ENCODE results near the gene APBB2.

Gene APBB2

DNA sequence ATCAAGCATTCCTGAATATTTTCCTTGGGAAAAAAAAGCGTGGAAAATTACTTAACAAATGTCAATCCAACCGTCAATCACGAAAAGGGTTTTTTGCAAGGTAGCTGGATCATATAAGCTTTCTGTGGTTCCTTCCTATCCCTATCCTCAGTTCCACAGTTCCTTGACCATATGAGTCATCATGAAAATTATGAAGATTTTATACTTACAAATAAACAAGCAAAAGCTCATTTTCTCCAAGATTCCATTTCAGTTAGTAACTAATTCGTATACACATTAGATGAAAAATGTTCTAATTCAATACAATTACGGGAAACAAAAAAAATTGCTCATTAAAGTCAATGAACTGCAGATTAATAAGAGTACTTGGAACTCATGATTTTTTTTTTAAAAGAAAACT, 235.8 kb downstream of the APBB2 start:
- H3K36me3 Mint-ChIP-seq (ENCODE audit: low read depth): no peaks in the 10 kb centered on the region
- no peak for DNase-seq (ENCODE audit: low spot score)
- H3K27ac Mint-ChIP-seq: no peak overlapping the region
- H3K27me3 Mint-ChIP-seq (ENCODE audit: low read depth): no peaks in the 10 kb centered on the region
- no peaks in the 10 kb centered on the region for H3K4me1 Mint-ChIP-seq (ENCODE audit: low read depth)
- H3K9me3 Mint-ChIP-seq: no peaks in the 10 kb centered on the region
- H3K4me3 Mint-ChIP-seq: no peak overlapping the region

DNA sequence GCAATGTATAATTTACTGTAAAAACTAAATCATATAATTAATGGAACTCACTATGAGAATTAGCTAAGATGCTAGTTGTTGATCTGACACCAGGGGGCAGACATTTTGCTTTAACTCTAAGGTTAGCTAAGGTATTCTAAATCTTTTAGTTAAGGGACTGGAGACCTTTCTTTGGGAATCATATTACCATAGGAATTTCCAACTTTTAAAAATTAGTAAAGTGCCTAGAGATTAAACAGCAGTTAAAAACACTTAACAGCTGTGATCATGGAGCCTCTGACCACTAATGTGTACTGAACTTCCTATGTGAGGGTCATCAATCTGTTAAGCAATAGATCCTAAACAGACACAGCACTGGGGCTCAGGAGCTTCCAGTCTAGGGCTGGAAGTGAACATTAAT, 238.0 kb downstream of the APBB2 start:
- Mint-ChIP-seq H3K27me3 (ENCODE audit: low read depth) (no peaks in the 10 kb centered on the region), H3K9me3 (no peaks in the 10 kb centered on the region), H3K27ac (no peak overlapping the region), H3K36me3 (ENCODE audit: low read depth) (no peaks in the 10 kb centered on the region), H3K4me3 (no peak overlapping the region), H3K4me1 (ENCODE audit: low read depth) (no peaks in the 10 kb centered on the region)
- no peak for DNase-seq (ENCODE audit: low spot score)

DNA sequence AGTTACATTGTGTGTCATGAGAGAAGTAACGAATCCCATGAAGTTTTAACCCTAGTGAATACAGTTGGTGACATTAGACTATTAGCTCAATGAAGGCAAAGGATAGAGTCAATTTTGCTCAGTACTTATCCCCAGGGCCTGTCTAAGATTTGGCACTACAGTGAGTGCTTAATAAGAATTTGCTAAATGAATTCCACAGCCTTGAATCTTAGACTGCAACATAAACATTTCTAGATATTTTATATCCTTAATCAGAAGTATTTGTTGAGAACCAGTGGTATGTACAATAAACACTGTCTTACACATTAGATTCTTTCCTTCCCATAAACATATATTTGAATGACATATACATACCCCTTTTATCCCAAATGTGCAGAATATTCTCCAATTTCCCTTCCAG, 241.6 kb downstream of the APBB2 start:
- H3K27me3 Mint-ChIP-seq (ENCODE audit: low read depth): peaks cover 6% of the 10 kb centered on the region
- no peaks in the 10 kb centered on the region for H3K4me1 Mint-ChIP-seq (ENCODE audit: low read depth)
- no peak overlapping the region for H3K27ac Mint-ChIP-seq
- no peak for DNase-seq (ENCODE audit: low spot score)
- H3K36me3 Mint-ChIP-seq (ENCODE audit: low read depth): no peaks in the 10 kb centered on the region
- no peak overlapping the region for H3K4me3 Mint-ChIP-seq
- H3K9me3 Mint-ChIP-seq: no peaks in the 10 kb centered on the region

DNA sequence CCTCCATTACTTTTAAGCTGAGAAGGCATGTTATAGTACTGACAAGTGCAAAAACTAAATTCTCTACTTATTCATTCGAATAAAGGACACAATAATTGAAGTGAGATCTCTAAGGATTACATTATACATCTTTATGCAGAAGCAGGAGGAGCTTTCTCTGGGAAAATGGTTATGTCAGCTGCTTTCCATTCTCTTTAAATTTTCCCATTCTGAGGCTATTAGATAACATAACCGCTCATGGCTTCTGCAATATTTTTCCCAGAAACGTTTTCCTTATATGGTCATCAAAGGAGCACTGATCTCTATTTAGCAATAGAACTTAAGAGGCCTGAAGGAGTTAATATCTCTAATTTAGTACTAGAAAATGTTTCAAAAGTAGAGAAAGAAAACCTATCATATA, 243.0 kb downstream of the APBB2 start:
- Mint-ChIP-seq H3K9me3 (no peaks in the 10 kb centered on the region), H3K27me3 (ENCODE audit: low read depth) (peaks cover 6% of the 10 kb centered on the region), H3K27ac (no peak overlapping the region), H3K4me1 (ENCODE audit: low read depth) (no peaks in the 10 kb centered on the region), H3K4me3 (no peak overlapping the region), H3K36me3 (ENCODE audit: low read depth) (no peaks in the 10 kb centered on the region)
- no peak for DNase-seq (ENCODE audit: low spot score)

DNA sequence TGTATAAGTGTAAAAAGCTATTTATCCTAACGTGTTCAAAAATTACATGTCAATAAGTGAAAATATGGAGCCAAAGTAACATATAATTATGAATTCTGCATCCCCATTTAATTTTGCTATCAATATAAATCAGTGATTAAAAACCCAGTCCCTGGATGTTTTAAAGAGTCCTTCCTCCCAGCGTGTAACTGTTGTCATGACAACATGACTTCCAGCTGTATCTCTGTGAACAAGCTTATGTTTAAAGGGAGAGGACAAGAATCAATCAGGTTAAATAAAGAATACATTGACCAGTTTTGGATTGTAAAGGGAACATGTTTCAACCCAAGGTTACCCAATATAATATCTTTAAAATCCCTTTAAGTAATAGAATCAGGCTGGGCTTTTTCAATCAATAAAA, 244.8 kb downstream of the APBB2 start:
- Mint-ChIP-seq H3K36me3 (ENCODE audit: low read depth) (no peaks in the 10 kb centered on the region), H3K4me1 (ENCODE audit: low read depth) (no peaks in the 10 kb centered on the region), H3K9me3 (no peaks in the 10 kb centered on the region), H3K4me3 (no peak overlapping the region), H3K27me3 (ENCODE audit: low read depth) (peaks cover 6% of the 10 kb centered on the region), H3K27ac (no peak overlapping the region)
- DNase-seq (ENCODE audit: low spot score): no peak

DNA sequence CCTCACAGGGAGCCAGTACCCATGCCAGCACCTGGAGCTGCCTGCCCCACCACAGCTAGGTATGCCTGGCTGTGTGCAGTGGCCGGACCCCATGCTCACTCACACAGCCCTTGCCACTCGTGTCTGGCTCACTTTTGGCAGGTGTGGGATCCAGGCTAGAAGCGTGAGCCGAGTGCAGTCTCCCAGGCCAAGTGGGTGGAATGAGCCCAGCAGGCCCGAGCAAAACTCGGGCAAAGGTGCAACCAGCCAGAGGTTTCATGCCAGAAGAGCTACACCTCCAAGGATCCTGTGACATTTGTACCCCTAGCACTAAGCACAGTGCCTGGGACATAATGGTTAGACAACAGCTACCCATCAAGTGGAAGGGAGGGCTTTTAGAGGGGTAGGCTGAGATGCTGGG, 246.8 kb downstream of the APBB2 start:
- Mint-ChIP-seq H3K9me3 (no peaks in the 10 kb centered on the region), H3K27me3 (ENCODE audit: low read depth) (peaks cover 6% of the 10 kb centered on the region), H3K4me3 (no peak overlapping the region), H3K4me1 (ENCODE audit: low read depth) (no peaks in the 10 kb centered on the region), H3K27ac (no peak overlapping the region), H3K36me3 (ENCODE audit: low read depth) (no peaks in the 10 kb centered on the region)
- no peak for DNase-seq (ENCODE audit: low spot score)

GRCh38 chr4:40966091-40966490, 248.3 kb downstream of the APBB2 start:
- Mint-ChIP-seq H3K27me3 (ENCODE audit: low read depth) (peaks cover 6% of the 10 kb centered on the region), H3K4me1 (ENCODE audit: low read depth) (no peaks in the 10 kb centered on the region), H3K4me3 (no peak overlapping the region), H3K36me3 (ENCODE audit: low read depth) (no peaks in the 10 kb centered on the region), H3K9me3 (no peaks in the 10 kb centered on the region), H3K27ac (no peak overlapping the region)
- no peak for DNase-seq (ENCODE audit: low spot score)

DNA sequence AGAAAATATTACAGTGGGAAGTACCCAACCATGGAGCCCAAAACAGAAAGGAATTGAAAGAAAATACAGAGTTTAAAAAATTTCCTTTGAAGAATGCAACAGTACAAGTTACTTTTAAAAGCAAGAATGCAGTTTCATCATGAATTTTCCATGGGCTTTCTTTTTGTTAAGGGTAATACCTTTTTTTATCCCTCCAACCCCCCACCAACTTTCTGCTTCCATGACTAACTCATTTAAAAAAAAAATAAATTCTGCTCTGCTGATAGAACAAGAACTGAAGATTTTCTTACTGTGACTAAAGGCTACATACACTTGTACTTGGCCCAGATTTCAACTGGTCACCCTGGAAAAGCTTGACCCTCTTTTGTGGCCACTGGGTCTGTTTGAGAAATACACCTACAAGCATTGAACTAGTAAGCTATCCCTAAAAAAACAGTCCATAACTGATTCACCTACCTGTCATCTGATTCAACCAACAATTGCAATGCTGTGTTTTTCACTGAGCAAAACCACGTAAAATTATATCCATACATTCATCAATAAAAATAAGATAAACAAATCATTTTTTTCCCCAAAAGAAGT, 250.4 kb downstream of the APBB2 start:
- Mint-ChIP-seq H3K4me3 (no peak overlapping the region), H3K9me3 (no peaks in the 10 kb centered on the region), H3K27me3 (ENCODE audit: low read depth) (peaks cover 2% of the 10 kb centered on the region), H3K4me1 (ENCODE audit: low read depth) (no peaks in the 10 kb centered on the region), H3K27ac (no peak overlapping the region), H3K36me3 (ENCODE audit: low read depth) (no peaks in the 10 kb centered on the region)
- no peak for DNase-seq (ENCODE audit: low spot score)

DNA sequence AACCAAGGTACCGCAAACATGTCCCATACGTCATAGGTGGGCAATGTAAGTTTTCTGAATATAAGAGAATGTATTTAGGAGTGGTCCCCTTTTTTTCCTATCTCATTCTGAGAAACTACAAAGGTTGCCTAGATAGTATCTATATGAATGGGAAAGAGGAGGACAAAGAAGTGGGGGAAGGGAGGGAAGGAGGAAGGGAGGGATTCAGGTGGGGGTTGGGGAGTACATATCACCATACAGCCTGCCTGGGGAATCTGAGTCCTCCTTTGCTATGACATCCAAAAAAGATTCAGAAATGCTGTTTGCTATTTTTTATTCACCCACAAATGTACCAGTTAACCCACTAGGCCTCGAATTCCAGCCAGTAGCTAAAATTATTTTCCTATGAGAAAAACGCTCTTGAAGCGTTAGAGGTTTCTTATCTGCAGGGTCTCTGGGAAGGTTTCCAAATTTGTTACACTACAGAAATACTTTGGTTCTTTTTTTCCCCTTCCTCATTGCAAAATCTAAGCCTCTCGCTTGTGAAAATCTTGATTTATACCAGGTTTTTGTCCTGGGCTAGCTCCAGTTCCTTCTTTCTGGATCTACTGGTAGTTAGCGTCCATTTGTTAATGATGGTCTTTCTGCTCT, 251.7 kb downstream of the APBB2 start:
- Mint-ChIP-seq H3K4me3 (no peak overlapping the region), H3K36me3 (ENCODE audit: low read depth) (no peaks in the 10 kb centered on the region), H3K4me1 (ENCODE audit: low read depth) (no peaks in the 10 kb centered on the region), H3K9me3 (no peaks in the 10 kb centered on the region), H3K27me3 (ENCODE audit: low read depth) (no peaks in the 10 kb centered on the region), H3K27ac (no peak overlapping the region)
- DNase-seq (ENCODE audit: low spot score): no peak

DNA sequence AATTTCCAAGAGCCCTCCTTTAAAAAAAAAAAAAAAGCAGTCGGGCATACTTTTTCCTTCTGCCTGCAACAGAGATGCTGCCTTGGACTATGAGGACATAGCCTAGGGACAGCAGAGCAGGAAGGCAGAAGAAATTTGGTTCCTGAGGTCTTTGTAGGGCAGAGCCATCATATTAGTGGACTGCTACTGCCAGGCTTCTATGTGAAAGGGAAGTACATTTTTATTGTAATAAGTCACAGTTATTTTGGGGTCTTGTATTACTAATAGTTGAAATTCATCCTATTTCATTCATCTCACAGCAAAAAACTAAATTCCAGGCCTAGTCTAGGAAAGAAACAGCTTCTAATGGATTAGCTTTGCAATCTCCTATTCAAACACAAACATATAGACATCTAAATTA, 253.4 kb downstream of the APBB2 start:
- H3K4me1 Mint-ChIP-seq (ENCODE audit: low read depth): no peaks in the 10 kb centered on the region

DNA sequence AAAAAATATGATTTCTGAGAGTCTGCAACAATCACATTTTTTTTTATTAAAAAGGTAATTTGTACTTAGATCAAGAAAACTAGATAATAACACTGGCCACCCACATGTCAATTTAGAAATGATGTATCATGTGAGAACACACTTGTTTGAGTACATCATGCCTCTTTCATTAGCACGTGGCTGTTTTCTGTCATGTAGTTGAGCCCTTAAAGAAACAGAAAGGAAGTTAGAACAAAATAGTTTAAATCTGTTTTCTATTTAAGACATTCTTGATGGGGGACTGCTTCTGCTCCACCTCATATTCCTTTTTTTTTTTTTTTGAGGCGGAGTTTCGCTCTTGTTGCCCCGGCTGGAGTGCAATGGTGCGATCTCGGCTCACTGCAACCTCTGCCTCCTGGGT, 257.1 kb downstream of the APBB2 start:
- Mint-ChIP-seq H3K4me1 (ENCODE audit: low read depth) (no peaks in the 10 kb centered on the region), H3K9me3 (no peaks in the 10 kb centered on the region), H3K27me3 (ENCODE audit: low read depth) (no peaks in the 10 kb centered on the region), H3K36me3 (ENCODE audit: low read depth) (no peaks in the 10 kb centered on the region), H3K27ac (no peak overlapping the region), H3K4me3 (no peak overlapping the region)
- no peak for DNase-seq (ENCODE audit: low spot score)

More for the DNA sequence above, 253.4 kb downstream of the APBB2 start:
- Mint-ChIP-seq H3K9me3 (no peaks in the 10 kb centered on the region), H3K27ac (no peak overlapping the region), H3K4me3 (no peak overlapping the region), H3K27me3 (ENCODE audit: low read depth) (no peaks in the 10 kb centered on the region), H3K36me3 (ENCODE audit: low read depth) (no peaks in the 10 kb centered on the region)
- no peak for DNase-seq (ENCODE audit: low spot score)

- Mint-ChIP-seq H3K4me3 (no peak overlapping the region), H3K9me3 (no peaks in the 10 kb centered on the region), H3K27me3 (ENCODE audit: low read depth) (no peaks in the 10 kb centered on the region)
These were observed 257.6 kb downstream of the APBB2 start for GRCh38 chr4:40956721-40957255.

GRCh38 chr4:40954088-40954668, 260.2 kb downstream of the APBB2 start:
- no peak overlapping the region for H3K4me3 Mint-ChIP-seq
- no peaks in the 10 kb centered on the region for H3K4me1 Mint-ChIP-seq (ENCODE audit: low read depth)
- H3K27me3 Mint-ChIP-seq (ENCODE audit: low read depth): no peaks in the 10 kb centered on the region
- H3K27ac Mint-ChIP-seq: no peak overlapping the region
- no peak for DNase-seq (ENCODE audit: low spot score)
- no peaks in the 10 kb centered on the region for H3K36me3 Mint-ChIP-seq (ENCODE audit: low read depth)
- no peaks in the 10 kb centered on the region for H3K9me3 Mint-ChIP-seq

More at GRCh38 chr4:40956721-40957255, 257.6 kb downstream of the APBB2 start:
- Mint-ChIP-seq H3K36me3 (ENCODE audit: low read depth) (no peaks in the 10 kb centered on the region), H3K4me1 (ENCODE audit: low read depth) (no peaks in the 10 kb centered on the region), H3K27ac (no peak overlapping the region)
- no peak for DNase-seq (ENCODE audit: low spot score)

DNA sequence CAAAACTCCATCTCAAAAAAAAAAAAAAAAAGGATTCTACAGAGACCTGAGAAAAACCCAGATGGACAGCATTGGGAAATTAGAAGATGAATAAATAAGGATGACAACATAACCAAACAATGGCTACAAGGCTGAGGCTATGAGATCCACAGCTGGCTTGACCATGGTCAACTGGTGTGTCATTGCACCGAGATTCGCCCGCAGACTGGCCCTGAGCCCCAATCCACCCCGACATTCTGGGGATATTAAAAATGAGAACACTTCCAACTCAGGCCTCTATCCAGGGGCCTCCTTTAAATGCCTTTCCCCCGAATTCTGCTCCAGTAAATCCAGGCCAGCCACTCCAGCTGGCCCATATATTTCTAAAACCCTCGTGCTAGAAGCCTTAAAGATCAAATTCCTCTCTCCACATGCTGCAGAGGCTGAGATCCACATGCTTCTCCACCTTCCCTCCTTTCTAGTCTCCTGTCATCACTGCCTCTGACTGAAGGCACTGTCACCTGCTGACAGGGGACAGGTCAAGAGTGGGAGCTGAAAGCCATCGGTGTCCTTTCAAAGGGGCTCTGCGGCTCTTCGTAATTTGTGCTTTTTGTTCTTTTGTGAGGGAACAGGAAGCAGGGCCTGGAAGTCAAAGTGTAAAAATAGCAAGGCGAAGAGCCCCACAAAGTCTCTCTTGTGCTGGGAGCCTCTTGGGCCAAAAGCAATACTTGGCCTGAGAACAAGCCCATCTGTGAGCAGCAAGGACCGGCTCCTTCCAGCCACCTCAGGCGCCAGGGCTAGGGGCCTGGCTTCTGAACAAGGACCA, 260.9 kb downstream of the APBB2 start:
- H3K4me1 Mint-ChIP-seq (ENCODE audit: low read depth): no peaks in the 10 kb centered on the region
- H3K27me3 Mint-ChIP-seq (ENCODE audit: low read depth): no peaks in the 10 kb centered on the region
- no peaks in the 10 kb centered on the region for H3K9me3 Mint-ChIP-seq
- H3K27ac Mint-ChIP-seq: no peak overlapping the region
- no peak overlapping the region for H3K4me3 Mint-ChIP-seq
- DNase-seq (ENCODE audit: low spot score): no peak
- H3K36me3 Mint-ChIP-seq (ENCODE audit: low read depth): no peaks in the 10 kb centered on the region
